Endothelial cell of umbilical vein (primary cell): ENCODE results near the gene STXBP5. TPM values are rescaled to one million over a fixed set of nuclear protein-coding genes. Genes with fewer than 3 reads are reported as not detected.

Experiments used
- BruUV-seq: library from RNA; stranded (reverse); fragments of 400-500 nt; replicated peaks from 2 replicates; lab custom pipeline; 2021; lab: Mats Ljungman, UMichigan
- CTCF ChIA-PET: fragments of 300-600, 350-600 bp; sonication (Branson Sonifier 250); formaldehyde crosslinking; loops from one replicate; lab custom pipeline; 2021; ENCODE audit warnings: antibody characterized with exemption, inconsistent platforms; lab: Charles Lee
- POLR2A ChIA-PET: fragments of 300-600, 350-600 bp; sonication (Branson Sonifier 250); formaldehyde crosslinking; loops from one replicate; lab custom pipeline; 2021; ENCODE audit warnings: antibody characterized with exemption, inconsistent platforms; lab: Charles Lee
- DNase-seq: peaks from one replicate; pipeline ENCODE4 v3.0.0-alpha.2; 2011; ENCODE audit warnings: low read depth, low spot score
- FAIRE-seq: peaks from 2 replicates; lab custom pipeline; 2011; peaks lifted over from hg19 to GRCh38; lab: Jason Lieb, UNC
- H2AFZ ChIP-seq: 2 replicates; pipeline ENCODE4 v1.6.0; 2012; ENCODE audit warnings: low read depth, low read length, control low read depth, inconsistent platforms
- H3K27ac ChIP-seq: 2 replicates; pipeline ENCODE4 v1.5.1; 2011; ENCODE audit warnings: low read depth, mild to moderate bottlenecking, control low read depth, low read length, moderate library complexity; ENCODE audit not compliant: insufficient read depth
- H3K27me3 ChIP-seq, 2 experiments: 2 replicates each; pipeline versions ENCODE4 v1.6.0 to v1.6.1; 2011; ENCODE audit warnings: low read length in 2 of 2, mixed read lengths in 1 of 2; ENCODE audit not compliant: control insufficient read depth in 2 of 2, insufficient read depth in 2 of 2
- H3K36me3 ChIP-seq, 2 experiments: 2 replicates in 1 of 2; 3 replicates in 1 of 2; pipeline ENCODE4 v1.5.1; 2011; ENCODE audit warnings: low read length in 2 of 2, mild to moderate bottlenecking in 1 of 2, moderate library complexity in 1 of 2; ENCODE audit not compliant: control insufficient read depth in 2 of 2, insufficient read depth in 2 of 2; ENCODE audit errors: extremely low read depth in 1 of 2
- H3K4me1 ChIP-seq: 3 replicates; pipeline ENCODE4 v1.5.1; 2011; ENCODE audit warnings: mild to moderate bottlenecking, low read length; ENCODE audit not compliant: control insufficient read depth, insufficient read depth; ENCODE audit errors: extremely low read depth
- H3K4me2 ChIP-seq: 2 replicates; pipeline ENCODE4 v1.6.1; 2011; ENCODE audit warnings: low read length, control low read depth, mixed read lengths; ENCODE audit not compliant: insufficient read depth
- H3K4me3 ChIP-seq, 3 experiments: fragments of 200-600 bp in 1 of 3; sonication (generic), shearing (Covaris generic) in 1 of 3; replicated peaks in 1 of 3; 2 replicates each; pipeline ENCODE4 v1.5.1; 2011 to 2016; ENCODE audit warnings: control low read depth in 3 of 3, low read length in 3 of 3, mild to moderate bottlenecking in 2 of 3, inconsistent platforms in 1 of 3, low read depth in 1 of 3, moderate library complexity in 1 of 3; ENCODE audit not compliant: insufficient read depth in 1 of 3
- H3K79me2 ChIP-seq: 2 replicates; pipeline ENCODE4 v1.6.0; 2012; ENCODE audit warnings: low read length, inconsistent platforms; ENCODE audit not compliant: control insufficient read depth, insufficient read depth
- H3K9ac ChIP-seq: replicated peaks from 2 replicates; pipeline ENCODE3; 2011; ENCODE audit warnings: low read length, control low read depth; ENCODE audit not compliant: insufficient read depth; ENCODE audit errors: extremely low read depth
- H3K9me1 ChIP-seq: replicated peaks from 3 replicates; pipeline ENCODE4 v1.6.0; 2011; ENCODE audit warnings: mild to moderate bottlenecking, low read length; ENCODE audit not compliant: control insufficient read depth, insufficient read depth; ENCODE audit errors: extremely low read depth
- H3K9me3 ChIP-seq: replicated peaks from 2 replicates; pipeline ENCODE4 v1.5.1; 2012; ENCODE audit warnings: low read length, inconsistent platforms; ENCODE audit not compliant: control insufficient read depth, insufficient read depth
- H4K20me1 ChIP-seq: replicated peaks from 2 replicates; pipeline ENCODE3; 2011; ENCODE audit warnings: mild to moderate bottlenecking, low read length; ENCODE audit not compliant: control insufficient read depth, insufficient read depth; ENCODE audit errors: extremely low read depth
- CTCF ChIP-seq, 2 donors: IDR thresholded peaks; 1 replicate in 1 of 2; 2 replicates in 1 of 2; pipeline ENCODE4 v1.5.1; 2011; ENCODE audit warnings: low read length in 2 of 2, mild to moderate bottlenecking in 2 of 2, moderate library complexity in 2 of 2, control low read depth in 1 of 2, inconsistent platforms in 1 of 2, low read depth in 1 of 2; ENCODE audit not compliant: insufficient read depth in 1 of 2; ENCODE audit errors: extremely low read depth in 1 of 2
- EZH2 ChIP-seq: IDR thresholded peaks from 2 replicates; pipeline ENCODE4 v1.6.1; 2012; ENCODE audit warnings: borderline replicate concordance, low read depth, mild to moderate bottlenecking, moderate library complexity, low read length, inconsistent platforms; ENCODE audit not compliant: severe bottlenecking
- FOS ChIP-seq: IDR thresholded peaks from 2 replicates; pipeline ENCODE4 v1.6.1; 2011; ENCODE audit warnings: mild to moderate bottlenecking, low read length, moderate library complexity, borderline replicate concordance; ENCODE audit not compliant: insufficient read depth
- GATA2 ChIP-seq: IDR thresholded peaks from 2 replicates; pipeline ENCODE4 v1.7.0; 2011; ENCODE audit warnings: low read depth, mild to moderate bottlenecking, moderate library complexity, mixed read lengths, low read length; ENCODE audit not compliant: insufficient read length, insufficient read depth
- JUN ChIP-seq: IDR thresholded peaks from 2 replicates; pipeline ENCODE4 v1.6.1; 2011; ENCODE audit warnings: borderline replicate concordance, low read depth; ENCODE audit not compliant: insufficient read length, insufficient read depth
- MAX ChIP-seq: IDR thresholded peaks from 2 replicates; pipeline ENCODE4 v1.6.1; 2011; ENCODE audit not compliant: insufficient read depth, insufficient read length
- MYC ChIP-seq: IDR thresholded peaks from one replicate; pipeline ENCODE4 v1.6.1; 2011; ENCODE audit warnings: mild to moderate bottlenecking, low read depth, low read length
- POLR2A ChIP-seq: IDR thresholded peaks from 2 replicates; pipeline ENCODE4 v1.6.1; 2012; ENCODE audit warnings: low read depth, mild to moderate bottlenecking, control low read depth, low read length
- POLR2AphosphoS5 ChIP-seq: IDR thresholded peaks from 2 replicates; pipeline ENCODE4 v1.6.1; 2012; ENCODE audit warnings: low read depth, mild to moderate bottlenecking, control low read depth, low read length, moderate library complexity; ENCODE audit not compliant: insufficient read depth
- dilution Hi-C: fragments of 300-500 bp; cut with MboI; formaldehyde crosslinking; loops from one replicate; pipeline ENCODE4 v1.15.0; 2019; ENCODE audit warnings: low sequenced_read_pairs; ENCODE audit not compliant: extremely low pct_ligation_motif_present
- intact Hi-C: fragments of 100-400 bp; cut with micrococcal nuclease; formaldehyde crosslinking; loops from one replicate; pipeline ENCODE4 v1.10.0; 2022
- polyA plus RNA-seq, 4 experiments: library from polyadenylated mRNA; depleted of rRNA in 3 of 4; stranded (reverse) in 3 of 4; unstranded in 1 of 4; fragments of >200 nt; gene quantifications; 2 replicates each; pipeline versions ENCODE4 v1.2.1 to v1.2.3, GENCODE V29; 2011 to 2012; ENCODE audit warnings: missing spikeins in 1 of 4
- total RNA-seq: library from RNA; stranded (reverse); gene quantifications from 2 replicates; pipeline ENCODE4 v1.2.3, GENCODE V29; 2021

The STXBP5 gene
- total and polyA plus RNA-seq, 2 donors (not counting 3 experiments of a cell fraction or from before 2014, with no cell fraction given), result 7.1 to 21.8 TPM

DNA sequence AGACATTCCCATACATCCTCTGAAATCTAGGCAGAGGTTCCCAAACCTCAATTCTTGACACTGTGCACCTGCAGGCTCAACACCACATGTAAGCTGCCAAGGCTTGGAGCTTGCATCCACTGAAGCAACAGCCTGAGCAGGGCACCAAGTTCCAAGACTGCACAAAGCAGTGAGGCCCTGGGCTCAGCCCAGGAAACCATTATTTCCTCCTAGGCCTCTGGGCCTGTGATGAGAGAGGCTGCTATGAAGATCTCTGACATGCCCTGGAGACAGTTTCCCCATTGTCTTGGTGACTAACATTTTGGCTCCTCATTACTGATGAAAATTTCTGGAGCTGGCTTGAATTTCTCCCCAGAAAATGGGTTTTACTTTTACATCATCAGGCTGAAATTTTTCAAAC lies 196.8 kb downstream of the STXBP5 start:
- no peak overlapping the region for H3K27ac ChIP-seq
- intact Hi-C loops, result no loop called here
- dilution Hi-C loops, result no loop called here
- H2AFZ ChIP-seq, result no peak overlapping the region
- no peaks in the 10 kb centered on the region for H3K4me1 ChIP-seq
- TF ChIP-seq MAX (no peak), EZH2 (no peak), MYC (no peak), FOS (no peak), POLR2AphosphoS5 (no peak), GATA2 (no peak), POLR2A (no peak), JUN (no peak), CTCF (IDR thresholded peaks at IDR 0.05; ENCODE audit: extremely low read depth in 1 of 2, insufficient read depth in 1 of 2, low read depth in 1 of 2, low read length in 2 of 2) (no peak)
- H3K9me3 ChIP-seq, result no peaks in the 10 kb centered on the region
- H3K36me3 ChIP-seq, result no peaks in the 10 kb centered on the region
- FAIRE-seq (no peak), DNase-seq (no peak)
- no peak overlapping the region for H3K4me2 ChIP-seq
- no peaks in the 10 kb centered on the region for H3K27me3 ChIP-seq
- no peak overlapping the region for H3K4me3 ChIP-seq
- H3K9ac ChIP-seq, result no peak overlapping the region
- POLR2A ChIA-PET, result no interaction called here
- BruUV-seq, result no TSS peak
- no peaks in the 10 kb centered on the region for H3K9me1 ChIP-seq
- no peaks in the 10 kb centered on the region for H3K79me2 ChIP-seq
- H4K20me1 ChIP-seq, result no peaks in the 10 kb centered on the region
- CTCF ChIA-PET, result no interaction called here
